NCI-H2171 (cell line): ENCODE measurements around the gene P2RX6.

Experiments used
- DNase-seq: peaks from one replicate; lab custom pipeline; 2025; lab: John Stamatoyannopoulos, UW

The P2RX6 gene

GRCh38 chr22:20979940-20980453 lies 35.0 kb upstream of the P2RX6 start:
- DNase-seq: no peak

- DNase-seq: no peak
These were observed 34.4 kb upstream of the P2RX6 start for GRCh38 chr22:20980523-20980922.

GRCh38 chr22:20980938-20981722 lies 33.8 kb upstream of the P2RX6 start:
- DNase-seq: no peak

GRCh38 chr22:20981787-20982562 lies 33.0 kb upstream of the P2RX6 start, which contains the start of gene LZTR1:
Gene LZTR1, plus strand, starts transcription at chr22:20982297. Its CDS starts 75 bp downstream, at chr22:20982372.
- DNase-seq: peak; percentile 72

GRCh38 chr22:20982563-20982882 lies 32.4 kb upstream of the P2RX6 start:
- no peak for DNase-seq

GRCh38 chr22:20983081-20983771 lies 31.7 kb upstream of the P2RX6 start:
- no peak for DNase-seq

- no peak for DNase-seq
These were observed 29.2 kb upstream of the P2RX6 start for GRCh38 chr22:20985720-20986119.

- DNase-seq: no peak
These were observed 28.6 kb upstream of the P2RX6 start for GRCh38 chr22:20986365-20986764.

- no peak for DNase-seq
These were observed 27.6 kb upstream of the P2RX6 start for GRCh38 chr22:20987375-20987774.

GRCh38 chr22:20988573-20989322 lies 26.2 kb upstream of the P2RX6 start:
- no peak for DNase-seq

GRCh38 chr22:20989323-20990138 lies 25.4 kb upstream of the P2RX6 start:
- DNase-seq: no peak

GRCh38 chr22:20990184-20991180 lies 24.5 kb upstream of the P2RX6 start:
- DNase-seq: no peak

- DNase-seq: no peak
These were observed 23.5 kb upstream of the P2RX6 start for GRCh38 chr22:20991252-20992055.

GRCh38 chr22:20992056-20992442 lies 22.9 kb upstream of the P2RX6 start:
- DNase-seq: no peak

GRCh38 chr22:20992456-20993303 lies 22.3 kb upstream of the P2RX6 start:
- no peak for DNase-seq

- DNase-seq: no peak
These were observed 21.4 kb upstream of the P2RX6 start for GRCh38 chr22:20993304-20994127.
